B cell (primary cell): Measurements from ENCODE around the gene TCEANC2. TPM values are rescaled to one million over a fixed set of nuclear protein-coding genes. Genes with fewer than 3 reads are reported as not detected.

ENCODE experiments used
- ATAC-seq: fragments of 200-7000 bp; cut with Tn5 transposase; one replicate; pipeline ENCODE4 v1.10.0; 2021; ENCODE audit warnings: low read depth, mild to moderate bottlenecking, moderate number of reproducible peaks, moderate library complexity
- CTCF ChIA-PET: fragments of 350-600 bp; sonication (Branson Sonifier 250); formaldehyde crosslinking; loops from one replicate; lab custom pipeline; 2021; ENCODE audit warnings: antibody characterized with exemption, inconsistent platforms; lab: Charles Lee
- POLR2A ChIA-PET: fragments of 350-600 bp; sonication (Branson Sonifier 250); formaldehyde crosslinking; loops from one replicate; lab custom pipeline; 2021; ENCODE audit warnings: antibody characterized with exemption; lab: Charles Lee
- DNase-seq: peaks from one replicate; pipeline ENCODE4 v3.0.0; 2013
- H2AFZ ChIP-seq: 2 replicates; pipeline ENCODE4 v1.6.1; 2012; ENCODE audit warnings: mild to moderate bottlenecking, low read depth, low read length; ENCODE audit not compliant: insufficient read depth, poor library complexity, severe bottlenecking
- H3K27ac ChIP-seq, 2 donors: 1 replicate in 1 of 2; 2 replicates in 1 of 2; pipeline ENCODE4 v1.5.1; 2012 to 2013; ENCODE audit warnings: low read length in 2 of 2, mild to moderate bottlenecking in 2 of 2, moderate library complexity in 1 of 2
- H3K27me3 ChIP-seq, 4 experiments: fragments of 200-600 bp in 1 of 4; sonication (generic) in 1 of 4; replicated peaks in 1 of 4; 1 replicate in 2 of 4; 2 replicates in 2 of 4; pipeline versions ENCODE4 v1.6.1 to v1.7.0; 2013 to 2016; ENCODE audit warnings: low read length in 3 of 4, mild to moderate bottlenecking in 2 of 4, mixed read lengths in 1 of 4, moderate library complexity in 1 of 4; ENCODE audit not compliant: insufficient read depth in 4 of 4, control insufficient read depth in 3 of 4; ENCODE audit errors: control extremely low read depth in 1 of 4
- H3K36me3 ChIP-seq, 2 experiments: replicated peaks in 1 of 2; 1 replicate in 1 of 2; 2 replicates in 1 of 2; pipeline versions ENCODE4 v1.6.1 to v1.7.1; 2013; ENCODE audit warnings: low read length in 1 of 2; ENCODE audit not compliant: insufficient read depth in 2 of 2, control insufficient read depth in 1 of 2; ENCODE audit errors: control extremely low read depth in 1 of 2, extremely low read depth in 1 of 2
- H3K4me1 ChIP-seq, 2 donors: fragments of 200-600 bp in 1 of 2; sonication (generic) in 1 of 2; 1 replicate in 1 of 2; 2 replicates in 1 of 2; pipeline versions ENCODE4 v1.5.1 to v1.6.1; 2013 to 2017; ENCODE audit warnings: low read length in 2 of 2; ENCODE audit not compliant: control insufficient read depth in 2 of 2, insufficient read depth in 2 of 2
- H3K4me2 ChIP-seq: replicated peaks from 2 replicates; pipeline ENCODE3; 2012; ENCODE audit warnings: mild to moderate bottlenecking, low read depth, low read length; ENCODE audit not compliant: poor library complexity, severe bottlenecking
- H3K4me3 ChIP-seq, 5 experiments: fragments of 200-600 bp in 1 of 5; sonication (generic) in 1 of 5; 1 replicate in 3 of 5; 2 replicates in 2 of 5; pipeline versions ENCODE4 v1.5.1 to v1.7.0; 2011 to 2016; ENCODE audit warnings: low read length in 4 of 5, mild to moderate bottlenecking in 4 of 5, low read depth in 2 of 5, control low read depth in 1 of 5, moderate library complexity in 1 of 5; ENCODE audit not compliant: insufficient read depth in 1 of 5; ENCODE audit errors: control extremely low read depth in 1 of 5, extremely low read depth in 1 of 5
- H3K79me2 ChIP-seq: fragments of 200-600 bp; sonication (generic); one replicate; pipeline ENCODE4 v1.6.0; 2016; ENCODE audit warnings: low read length; ENCODE audit not compliant: control insufficient read depth, insufficient read depth
- H3K9ac ChIP-seq: fragments of 200-600 bp; sonication (generic); 2 replicates; pipeline ENCODE4 v1.6.1; 2017; ENCODE audit warnings: mild to moderate bottlenecking, low read length, moderate library complexity
- H3K9me3 ChIP-seq, 3 donors: one replicate each; pipeline versions ENCODE4 v1.6.1 to v1.7.1; 2013; ENCODE audit warnings: low read length in 2 of 3; ENCODE audit not compliant: control insufficient read depth in 2 of 3, insufficient read depth in 1 of 3; ENCODE audit errors: control extremely low read depth in 1 of 3
- H4K20me1 ChIP-seq: 2 replicates; pipeline ENCODE4 v1.6.0; 2012; ENCODE audit warnings: mild to moderate bottlenecking, low read length; ENCODE audit not compliant: insufficient read depth, control insufficient read depth, poor library complexity, severe bottlenecking
- H3K27ac Mint-ChIP-seq: one replicate; pipeline ENCODE4 v1.8.0; 2021; ENCODE audit warnings: mixed read lengths
- H3K27me3 Mint-ChIP-seq: one replicate; pipeline ENCODE4 v1.8.0; 2021; ENCODE audit warnings: mixed read lengths
- H3K4me1 Mint-ChIP-seq: one replicate; pipeline ENCODE4 v1.8.0; 2021; ENCODE audit warnings: mixed read lengths
- H3K4me3 Mint-ChIP-seq: one replicate; pipeline ENCODE4 v1.8.0; 2021; ENCODE audit warnings: mixed read lengths
- H3K9me3 Mint-ChIP-seq: one replicate; pipeline ENCODE4 v1.8.0; 2022; ENCODE audit warnings: mixed read lengths; ENCODE audit not compliant: insufficient read depth
- CTCF ChIP-seq: fragments of 200-600 bp; IDR thresholded peaks from one replicate; pipeline ENCODE4 v1.8.0; 2022; ENCODE audit warnings: antibody characterized with exemption, mild to moderate bottlenecking
- EZH2 ChIP-seq: IDR thresholded peaks from 2 replicates; pipeline ENCODE4 v1.6.1; 2012; ENCODE audit warnings: borderline replicate concordance, low read depth, mild to moderate bottlenecking, moderate library complexity, low read length; ENCODE audit not compliant: insufficient read depth, poor library complexity, severe bottlenecking
- WGBS: methylation state at CpG from one replicate; pipeline ENCODE4 v1.1.5; 2013; ENCODE audit warnings: missing lambda C conversion rate; ENCODE audit not compliant: insufficient coverage; 5-methylcytosine and 5-hydroxymethylcytosine counted together
- intact Hi-C: fragments of 100-400 bp; cut with micrococcal nuclease; formaldehyde crosslinking; loops from one replicate; pipeline ENCODE4 v1.10.0; 2022
- polyA plus RNA-seq: library from polyadenylated mRNA; depleted of rRNA; stranded (reverse); fragments of >200 nt; gene quantifications from 2 replicates; pipeline ENCODE4 v1.2.3, GENCODE V29; 2012
- total RNA-seq, 2 donors: library from RNA; stranded (reverse); fragments of 120-200 nt in 1 of 2; gene quantifications; 1 replicate in 1 of 2; 2 replicates in 1 of 2; pipeline versions ENCODE4 v1.2.3 to v1.2.4, GENCODE V29; 2013 to 2022

Gene TCEANC2
- total and polyA plus RNA-seq, 2 donors (not counting 1 experiment from before 2014, with no cell fraction given) = 8.0 to 15.9 TPM

DNA sequence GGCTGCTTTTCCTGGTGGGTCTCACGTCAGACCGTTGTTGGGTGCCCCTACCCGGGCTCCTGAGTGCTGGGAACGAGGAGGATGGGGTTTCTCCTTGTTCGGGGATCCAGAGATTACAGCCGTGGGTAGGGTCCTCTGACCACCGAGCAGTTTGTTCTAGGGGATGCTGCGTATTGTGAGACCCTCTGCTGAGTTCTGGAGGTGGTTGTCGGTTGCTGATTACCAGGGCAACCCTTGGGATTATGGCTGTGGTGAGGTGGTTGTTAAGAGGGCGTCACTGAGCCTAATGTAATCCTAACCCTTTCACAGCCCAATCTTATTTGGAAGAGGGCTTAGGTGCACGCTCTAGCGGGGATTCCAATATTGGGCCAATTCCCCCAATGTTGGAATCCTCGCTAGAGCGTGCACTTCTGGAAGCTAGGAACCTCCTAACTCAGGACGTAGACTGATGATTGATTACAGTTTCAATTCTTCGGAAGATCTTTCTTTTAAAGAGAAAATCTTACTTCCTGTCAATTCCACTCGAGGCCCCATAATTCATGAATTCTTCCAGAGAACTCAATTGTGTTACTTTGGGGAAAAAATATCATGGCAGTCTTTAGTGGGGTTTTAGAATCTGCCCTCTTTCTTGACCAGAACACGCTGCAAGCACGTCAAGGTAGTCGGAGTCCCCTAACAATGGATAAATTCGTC, 483 bp downstream of the TCEANC2 start:
- H3K79me2 ChIP-seq = peaks cover 89% of the 10 kb centered on the region
- Mint-ChIP-seq H3K27ac (peak overlapping the region; percentile 60), H3K27me3 (no peaks in the 10 kb centered on the region), H3K4me3 (no peak overlapping the region), H3K9me3 (no peaks in the 10 kb centered on the region), H3K4me1 (peaks cover 32% of the 10 kb centered on the region)
- ChIA-PET POLR2A (interaction anchor here (0.6 to 1.8 kb wide), 4 partner anchors 16 to 435 kb away, joined by 3 to 9 read pairs (median 3); partner anchors contain the start of genes IFT25 and LRRC42), CTCF (interaction anchor here (0.9 kb wide), 1 partner anchor 193 kb away, joined by 3 read pairs; no protein-coding TSS in a partner anchor)
- no peak for TF ChIP-seq CTCF
- no peak for TF ChIP-seq EZH2
- H3K27ac ChIP-seq = peak overlapping the region; percentile 75 to 94
- intact Hi-C loops = loop anchor here (1.0 to 2.0 kb wide), 6 partner anchors 109 to 833 kb away; partner anchors contain the start of genes DHCR24, IFT25, NDC1 and YIPF1
- peaks cover 4% of the 10 kb centered on the region for H4K20me1 ChIP-seq
- peaks cover 32 to 35% of the 10 kb centered on the region in 2 donors for H3K4me1 ChIP-seq
- H3K4me2 ChIP-seq = peak overlapping the region; percentile 94
- no peaks in the 10 kb centered on the region for H3K27me3 ChIP-seq
- H3K36me3 ChIP-seq = peaks cover 0 to 6% of the 10 kb centered on the region in 2 experiments
- no peak for DNase-seq
- peak overlapping the region; percentile 95 for H2AFZ ChIP-seq
- H3K9ac ChIP-seq = peak overlapping the region; percentile 95
- no peak for ATAC-seq
- no peaks in the 10 kb centered on the region for H3K9me3 ChIP-seq
- WGBS = under 1% methylated on average over 13 of the region's 21 CpGs
- peak overlapping the region; percentile 61 to 92 (median 67) for H3K4me3 ChIP-seq

DNA sequence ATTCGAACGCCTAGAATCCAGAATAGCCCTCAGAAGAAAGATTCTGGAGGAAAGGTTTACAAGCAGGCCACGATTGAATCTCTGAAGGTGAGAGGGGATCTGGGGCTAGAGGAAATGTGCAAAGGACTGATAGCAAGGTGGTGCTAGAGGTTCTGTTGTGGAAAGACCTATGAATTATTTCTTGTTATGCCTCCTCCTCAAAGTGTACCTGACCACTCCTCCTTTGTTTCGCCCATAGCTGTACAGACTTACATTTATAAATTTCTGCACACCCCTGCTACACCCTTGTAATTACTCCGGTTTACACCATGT, 986 bp downstream of the TCEANC2 start:
- CTCF ChIA-PET = interaction anchor here (0.9 kb wide), 1 partner anchor 194 kb away, joined by 3 read pairs; no protein-coding TSS in a partner anchor
- POLR2A ChIA-PET = interaction anchor here (1.5 kb wide), 1 partner anchor 15 kb away, joined by 3 read pairs; no protein-coding TSS in a partner anchor
- peak overlapping the region; percentile 95 for H2AFZ ChIP-seq

More for the DNA sequence above, 986 bp downstream of the TCEANC2 start:
- ATAC-seq (no peak), DNase-seq (no peak)
- H3K9me3 Mint-ChIP-seq = no peaks in the 10 kb centered on the region
- TF ChIP-seq EZH2 (no peak), CTCF (no peak)
- Histone ChIP-seq H3K27ac (peak overlapping the region in 1 of 2 donors; percentile 94), H3K4me2 (peak overlapping the region; percentile 94), H3K4me3 (peak overlapping the region; percentile 61 to 92 (median 67)), H3K27me3 (no peaks in the 10 kb centered on the region), H3K79me2 (peaks cover 89% of the 10 kb centered on the region), H3K9me3 (no peaks in the 10 kb centered on the region), H3K4me1 (peaks cover 30 to 35% of the 10 kb centered on the region in 2 donors), H4K20me1 (peaks cover 4% of the 10 kb centered on the region), H3K36me3 (peaks cover 0 to 6% of the 10 kb centered on the region in 2 experiments), H3K9ac (peak overlapping the region; percentile 95)
- intact Hi-C loops = no loop called here
- H3K4me1 Mint-ChIP-seq = peaks cover 31% of the 10 kb centered on the region
- no peak overlapping the region for H3K4me3 Mint-ChIP-seq
- 6% methylated on average over 4 of the region's 5 CpGs for WGBS
- no peaks in the 10 kb centered on the region for H3K27me3 Mint-ChIP-seq
- H3K27ac Mint-ChIP-seq = peak overlapping the region; percentile 60
